SU-DHL-6 (cell line): ENCODE measurements around the gene BRMS1L.

Source experiments
- EZH2phosphoT487 ChIP-seq: fragments of 200-600 bp; sonication (generic), shearing (Covaris generic); conservative IDR thresholded peaks from 2 replicates; pipeline ENCODE4 v1.6.1; 2018; ENCODE audit warnings: mild to moderate bottlenecking, antibody characterized with exemption, low read length, moderate library complexity, mixed read lengths
- TF ChIP-seq, protein P1 (sequence below): fragments of 200-600 bp; sonication (generic); IDR thresholded peaks from one replicate; pipeline ENCODE4 v1.5.1; 2017; ENCODE audit warnings: antibody characterized with exemption, mild to moderate bottlenecking, low read length, moderate library complexity; ENCODE audit not compliant: insufficient read depth, poor library complexity, severe bottlenecking

DNA sequence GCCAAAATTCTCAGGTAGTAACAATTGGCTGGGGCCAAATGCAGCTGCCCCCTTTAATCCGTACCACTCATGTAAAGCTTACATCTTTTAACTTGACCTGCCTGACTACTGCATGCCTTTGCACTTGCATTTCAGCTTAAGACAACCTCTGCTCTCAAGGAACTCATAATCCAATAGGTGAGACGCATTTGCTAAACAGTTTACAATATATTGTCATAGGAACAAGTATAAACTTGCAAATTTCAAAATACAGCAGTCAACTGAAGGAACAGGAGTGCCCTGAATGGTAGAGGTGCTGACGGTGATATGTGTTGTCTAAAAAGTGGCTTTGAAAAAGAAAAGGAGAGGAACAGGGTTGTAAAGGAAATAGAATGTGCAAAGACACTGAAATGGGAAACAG, 3.6 kb upstream of the BRMS1L start:
- TF ChIP-seq, protein P1, sequence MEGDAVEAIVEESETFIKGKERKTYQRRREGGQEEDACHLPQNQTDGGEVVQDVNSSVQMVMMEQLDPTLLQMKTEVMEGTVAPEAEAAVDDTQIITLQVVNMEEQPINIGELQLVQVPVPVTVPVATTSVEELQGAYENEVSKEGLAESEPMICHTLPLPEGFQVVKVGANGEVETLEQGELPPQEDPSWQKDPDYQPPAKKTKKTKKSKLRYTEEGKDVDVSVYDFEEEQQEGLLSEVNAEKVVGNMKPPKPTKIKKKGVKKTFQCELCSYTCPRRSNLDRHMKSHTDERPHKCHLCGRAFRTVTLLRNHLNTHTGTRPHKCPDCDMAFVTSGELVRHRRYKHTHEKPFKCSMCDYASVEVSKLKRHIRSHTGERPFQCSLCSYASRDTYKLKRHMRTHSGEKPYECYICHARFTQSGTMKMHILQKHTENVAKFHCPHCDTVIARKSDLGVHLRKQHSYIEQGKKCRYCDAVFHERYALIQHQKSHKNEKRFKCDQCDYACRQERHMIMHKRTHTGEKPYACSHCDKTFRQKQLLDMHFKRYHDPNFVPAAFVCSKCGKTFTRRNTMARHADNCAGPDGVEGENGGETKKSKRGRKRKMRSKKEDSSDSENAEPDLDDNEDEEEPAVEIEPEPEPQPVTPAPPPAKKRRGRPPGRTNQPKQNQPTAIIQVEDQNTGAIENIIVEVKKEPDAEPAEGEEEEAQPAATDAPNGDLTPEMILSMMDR: no peak
- TF ChIP-seq EZH2phosphoT487: no peak
